SK-N-SH treated with all-trans-retinoic acid at 6 μM for 48 hours (cell line): ENCODE results near the gene CCNI2.

Experiments
- ATAC-seq: fragments of 200-7000 bp; cut with Tn5 transposase; 3 replicates; pipeline ENCODE4 v1.9.1; 2020; ENCODE audit warnings: mild to moderate bottlenecking, moderate library complexity
- ARNTL ChIP-seq: fragments of 450-650 bp; formaldehyde crosslinking; IDR thresholded peaks from 2 replicates; pipeline ENCODE4 v1.5.0; 2020; ENCODE audit warnings: low read depth, mild to moderate bottlenecking, moderate library complexity, borderline replicate concordance
- BACH2 ChIP-seq: fragments of 250-450 bp; sonication (Bioruptor Pico); IDR thresholded peaks from 2 replicates; pipeline ENCODE4 v1.9.0; 2021; ENCODE audit warnings: mild to moderate bottlenecking, borderline replicate concordance
- CREB5 ChIP-seq: fragments of 250-450 bp; sonication (Bioruptor Pico); IDR thresholded peaks from 2 replicates; pipeline ENCODE4 v1.5.1; 2020; ENCODE audit warnings: low read depth, mild to moderate bottlenecking, moderate library complexity
- CSDC2 ChIP-seq: fragments of 250-450 bp; sonication (Bioruptor Pico); IDR thresholded peaks from 2 replicates; pipeline ENCODE4 v1.5.0; 2020; ENCODE audit warnings: mild to moderate bottlenecking, moderate library complexity
- CSRNP3 ChIP-seq: fragments of 250-450 bp; sonication (Bioruptor Pico); IDR thresholded peaks from 2 replicates; pipeline ENCODE4 v1.5.1; 2021; ENCODE audit warnings: mild to moderate bottlenecking, moderate library complexity
- ESRRG ChIP-seq: fragments of 250-450 bp; sonication (Bioruptor Pico); IDR thresholded peaks from 2 replicates; pipeline ENCODE4 v1.6.1; 2021; ENCODE audit warnings: mild to moderate bottlenecking
- GLIS3 ChIP-seq: fragments of 250-450 bp; sonication (Bioruptor Pico); IDR thresholded peaks from 2 replicates; pipeline ENCODE4 v1.5.0; 2020; ENCODE audit warnings: mild to moderate bottlenecking, moderate library complexity
- ISL1 ChIP-seq: fragments of 250-450 bp; sonication (Bioruptor Pico); IDR thresholded peaks from 2 replicates; pipeline ENCODE4 v2.1.2; 2022; ENCODE audit warnings: mild to moderate bottlenecking, moderate library complexity
- OSR1 ChIP-seq: fragments of 250-450 bp; sonication (Bioruptor Pico); IDR thresholded peaks from 2 replicates; pipeline ENCODE4 v1.8.0; 2022; ENCODE audit warnings: moderate library complexity, mild to moderate bottlenecking, inconsistent platforms
- PATZ1 ChIP-seq: fragments of 250-450 bp; sonication (Bioruptor Pico); IDR thresholded peaks from 2 replicates; pipeline ENCODE4 v1.8.0; 2020; ENCODE audit warnings: mild to moderate bottlenecking, moderate library complexity, borderline replicate concordance
- PPARA ChIP-seq: fragments of 250-450 bp; sonication (Bioruptor Pico); IDR thresholded peaks from 2 replicates; pipeline ENCODE4 v1.5.0; 2020; ENCODE audit warnings: mild to moderate bottlenecking, borderline replicate concordance
- RARB ChIP-seq: fragments of 250-450 bp; sonication (Bioruptor Pico); IDR thresholded peaks from 2 replicates; pipeline ENCODE4 v1.8.0; 2021; ENCODE audit warnings: mild to moderate bottlenecking, moderate library complexity
- SNAI2 ChIP-seq: fragments of 250-450 bp; sonication (Bioruptor Pico); IDR thresholded peaks from 2 replicates; pipeline ENCODE4 v1.5.0; 2020; ENCODE audit warnings: mild to moderate bottlenecking, moderate library complexity
- TOX ChIP-seq: fragments of 250-450 bp; sonication (Bioruptor Pico); IDR thresholded peaks from 2 replicates; pipeline ENCODE4 v1.8.0; 2021; ENCODE audit warnings: mild to moderate bottlenecking, moderate library complexity, borderline replicate concordance
- TSHZ2 ChIP-seq: fragments of 250-450 bp; sonication (Bioruptor Pico); IDR thresholded peaks from 2 replicates; pipeline ENCODE4 v1.5.0; 2020; ENCODE audit warnings: mild to moderate bottlenecking, moderate library complexity
- ZC3H10 ChIP-seq: fragments of 250-450 bp; sonication (Bioruptor Pico); IDR thresholded peaks from 2 replicates; pipeline ENCODE4 v1.5.1; 2021; ENCODE audit warnings: mild to moderate bottlenecking, moderate library complexity
- ZFP3 ChIP-seq: fragments of 250-450 bp; sonication (Bioruptor Pico); IDR thresholded peaks from 2 replicates; pipeline ENCODE4 v1.5.0; 2020; ENCODE audit warnings: mild to moderate bottlenecking, moderate library complexity
- ZFP30 ChIP-seq: fragments of 450-650 bp; formaldehyde crosslinking; IDR thresholded peaks from 2 replicates; pipeline ENCODE4 v1.5.0; 2022; ENCODE audit warnings: mild to moderate bottlenecking, moderate library complexity
- ZNF565 ChIP-seq: fragments of 450-650 bp; formaldehyde crosslinking; conservative IDR thresholded peaks from 2 replicates; pipeline ENCODE4 v1.5.0; 2020; ENCODE audit warnings: low read depth, mild to moderate bottlenecking, moderate library complexity
- ZNF70 ChIP-seq: fragments of 450-650 bp; formaldehyde crosslinking; IDR thresholded peaks from 2 replicates; pipeline ENCODE4 v1.5.0; 2020; ENCODE audit warnings: mild to moderate bottlenecking, moderate library complexity
- ZNF8 ChIP-seq: fragments of 450-650 bp; formaldehyde crosslinking; IDR thresholded peaks from 2 replicates; pipeline ENCODE4 v1.5.0; 2020; ENCODE audit warnings: mild to moderate bottlenecking, moderate library complexity

The CCNI2 gene

GRCh38 chr5:132768485-132768868 lies 21.3 kb downstream of the CCNI2 start:
- TF ChIP-seq TOX (CRISPR knock-in tag), result no peak
- TF ChIP-seq GLIS3 (CRISPR knock-in tag), result no peak
- TF ChIP-seq ZFP30 (CRISPR knock-in tag), result no peak
- TF ChIP-seq ZNF8 (CRISPR knock-in tag), result no peak
- TF ChIP-seq OSR1 (CRISPR knock-in tag), result no peak
- TF ChIP-seq PATZ1 (CRISPR knock-in tag), result no peak
- no peak for TF ChIP-seq BACH2 (CRISPR knock-in tag)
- TF ChIP-seq ESRRG, result no peak
- TF ChIP-seq SNAI2 (CRISPR knock-in tag), result no peak

GRCh38 chr5:132770476-132771159 lies 23.4 kb downstream of the CCNI2 start:
- TF ChIP-seq ZNF565 (CRISPR knock-in tag), result no peak
- TF ChIP-seq TSHZ2, result no peak
- ATAC-seq, result no peak

More at GRCh38 chr5:132768485-132768868, 21.3 kb downstream of the CCNI2 start:
- ATAC-seq, result no peak

- no peak for ATAC-seq
- TF ChIP-seq PATZ1 (CRISPR knock-in tag), result no peak
- TF ChIP-seq ZNF565 (CRISPR knock-in tag), result no peak
- no peak for TF ChIP-seq GLIS3 (CRISPR knock-in tag)
- TF ChIP-seq SNAI2 (CRISPR knock-in tag), result no peak
- no peak for TF ChIP-seq OSR1 (CRISPR knock-in tag)
- no peak for TF ChIP-seq CSDC2 (CRISPR knock-in tag)
- no peak for TF ChIP-seq ZFP3 (CRISPR knock-in tag)
- TF ChIP-seq RARB (CRISPR knock-in tag), result no peak
Observed at GRCh38 chr5:132771503-132771998, 24.3 kb downstream of the CCNI2 start.

GRCh38 chr5:132772291-132773070 lies 25.3 kb downstream of the CCNI2 start:
- no peak for ATAC-seq

More at GRCh38 chr5:132772291-132773070, 25.3 kb downstream of the CCNI2 start:
- TF ChIP-seq ZC3H10 (no peak), ZFP30 (CRISPR knock-in tag) (no peak), GLIS3 (CRISPR knock-in tag) (no peak), BACH2 (CRISPR knock-in tag) (no peak), ESRRG (no peak), SNAI2 (CRISPR knock-in tag) (no peak), CSRNP3 (CRISPR knock-in tag) (no peak), RARB (CRISPR knock-in tag) (no peak), ISL1 (CRISPR knock-in tag) (no peak), ZNF8 (CRISPR knock-in tag) (no peak), TOX (CRISPR knock-in tag) (no peak), CREB5 (CRISPR knock-in tag) (no peak), ARNTL (CRISPR knock-in tag) (no peak), PPARA (CRISPR knock-in tag) (no peak), ZNF565 (CRISPR knock-in tag) (no peak), OSR1 (CRISPR knock-in tag) (no peak), ZNF70 (CRISPR knock-in tag) (no peak), CSDC2 (CRISPR knock-in tag) (no peak)
